ENCODE results near the gene ARAP3.

Gene ARAP3

GRCh38 chr5:141696431-141696830 is 14.4 kb upstream of the ARAP3 start:
- DNase-seq, result no peak

DNA sequence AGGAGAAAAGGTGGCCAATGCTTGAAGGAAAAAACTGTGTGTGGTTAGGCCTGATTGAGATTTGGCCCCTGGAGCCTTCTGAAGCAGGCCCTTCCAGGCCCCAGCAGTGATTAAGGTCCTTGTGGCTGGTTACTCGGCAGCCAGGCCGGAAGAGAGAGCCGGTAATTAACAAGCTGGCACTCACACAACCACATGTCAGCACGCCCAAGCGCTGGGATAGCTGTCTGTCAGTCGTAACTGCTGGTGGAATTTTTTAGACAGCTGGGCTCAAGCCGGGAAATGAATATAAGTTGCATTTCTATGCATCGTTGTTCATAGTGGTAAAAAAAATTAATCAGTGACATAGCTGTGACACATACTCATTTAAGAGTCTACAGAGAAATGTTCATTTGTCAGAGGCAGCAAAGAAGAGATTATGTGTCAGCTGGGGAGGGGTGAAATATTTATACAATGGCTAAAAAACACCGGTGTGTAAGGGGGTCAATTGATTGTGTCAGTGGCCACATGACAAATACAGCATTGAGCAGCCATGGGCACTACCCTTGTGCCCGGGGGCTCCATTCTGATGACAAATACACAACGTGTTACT is 13.7 kb upstream of the ARAP3 start:
- DNase-seq, result no peak

GRCh38 chr5:141694479-141694878 is 12.4 kb upstream of the ARAP3 start:
- no peak for DNase-seq

DNA sequence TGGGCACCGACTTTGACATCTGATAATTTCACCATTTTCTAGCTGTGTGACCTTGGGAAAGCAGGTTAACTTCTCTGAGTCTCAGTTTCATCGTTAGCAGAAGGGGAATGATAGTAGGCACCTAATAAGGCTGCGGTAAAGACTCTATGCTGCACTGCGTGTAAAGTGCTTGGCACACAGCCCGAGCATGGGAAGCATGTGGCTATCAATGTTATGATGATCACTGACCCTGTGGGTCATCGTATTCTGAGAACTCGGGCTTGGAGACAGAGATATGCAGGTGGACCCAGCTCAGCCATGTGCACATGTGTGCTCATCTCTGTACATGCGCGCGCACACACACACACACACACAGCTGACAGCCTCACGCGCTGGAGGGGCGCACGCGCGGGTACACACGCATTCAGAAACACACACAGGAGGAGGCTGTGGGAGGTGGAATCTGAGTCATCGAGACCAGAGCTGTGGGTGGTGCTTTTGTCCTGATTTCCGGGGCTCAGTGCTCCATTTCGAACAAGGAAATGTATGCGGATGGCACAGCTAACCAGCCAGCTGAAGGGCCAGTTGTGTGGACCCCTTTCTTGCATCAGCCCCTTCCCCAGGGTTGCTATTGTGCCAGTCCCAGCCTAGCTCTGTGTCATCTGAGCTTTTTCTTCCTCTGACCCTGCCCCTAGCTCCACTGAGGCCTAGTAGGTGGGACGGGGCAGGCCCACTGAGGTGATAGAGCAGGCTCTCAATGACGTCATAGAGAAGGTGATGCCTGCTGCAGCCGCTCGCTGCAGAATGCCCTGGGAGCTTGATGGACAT is 11.1 kb upstream of the ARAP3 start:
- DNase-seq, result no peak

GRCh38 chr5:141692533-141692888 is 10.5 kb upstream of the ARAP3 start:
- no peak for DNase-seq

- DNase-seq, result peak; percentile 26
Observed at GRCh38 chr5:141691867-141692532, 10.0 kb upstream of the ARAP3 start.

DNA sequence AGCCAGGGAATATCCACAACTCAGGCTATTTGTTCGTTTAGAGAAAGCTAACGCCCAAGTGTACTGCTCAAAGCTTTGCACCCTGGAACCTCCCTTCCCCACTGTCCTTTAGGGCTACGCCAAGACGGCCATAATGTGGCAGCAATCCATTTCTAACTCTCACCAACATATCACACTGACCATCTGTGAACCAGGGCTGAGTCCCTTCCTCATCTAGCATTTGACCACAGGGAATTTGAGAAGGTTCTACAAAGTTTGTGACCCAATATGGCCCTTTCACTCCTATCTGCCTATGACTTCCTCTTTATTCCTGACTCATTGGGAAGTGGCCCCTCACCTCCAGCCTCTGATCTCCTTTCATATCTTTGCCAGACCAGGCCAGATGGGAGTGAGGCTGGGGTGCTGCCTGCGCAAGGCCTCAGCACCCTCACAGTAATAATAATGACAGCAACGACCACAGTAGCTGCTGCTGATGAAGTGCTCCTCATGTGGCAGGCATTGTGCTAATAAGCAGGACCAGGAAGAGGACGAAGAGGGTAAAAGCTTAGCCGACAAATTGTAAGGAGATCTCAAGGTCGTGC is 9.3 kb upstream of the ARAP3 start:
- DNase-seq, result no peak

GRCh38 chr5:141686648-141687416 is 4.8 kb upstream of the ARAP3 start:
- DNase-seq, result no peak

GRCh38 chr5:141685591-141685990 is 3.6 kb upstream of the ARAP3 start:
- no peak for DNase-seq

DNA sequence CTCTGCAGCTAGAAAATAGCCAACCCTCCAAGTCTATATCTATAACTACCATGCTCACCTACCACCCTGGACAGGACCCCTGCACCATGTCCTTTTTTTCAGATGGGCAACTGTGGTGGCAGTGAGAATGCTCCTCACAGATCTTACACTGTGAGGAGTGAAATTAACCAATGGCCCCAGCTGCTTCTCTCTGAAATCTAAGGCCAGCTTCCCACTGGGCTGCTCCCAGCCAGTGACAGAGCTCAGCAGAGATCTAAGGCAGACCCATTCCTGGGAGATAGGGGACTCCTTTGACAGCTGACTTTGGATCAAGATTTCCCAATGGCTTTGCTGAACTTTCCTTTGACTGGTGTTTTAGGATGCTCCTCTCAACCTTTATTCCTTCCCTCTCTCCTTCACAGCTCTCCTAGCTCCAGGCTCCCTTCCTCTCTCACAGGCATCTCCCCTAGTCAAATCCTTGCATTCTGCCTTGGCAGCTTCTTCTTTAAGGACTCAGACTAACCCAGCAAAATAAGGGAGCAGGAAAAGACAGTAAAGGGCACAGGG is 1.6 kb upstream of the ARAP3 start:
- DNase-seq, result no peak

DNA sequence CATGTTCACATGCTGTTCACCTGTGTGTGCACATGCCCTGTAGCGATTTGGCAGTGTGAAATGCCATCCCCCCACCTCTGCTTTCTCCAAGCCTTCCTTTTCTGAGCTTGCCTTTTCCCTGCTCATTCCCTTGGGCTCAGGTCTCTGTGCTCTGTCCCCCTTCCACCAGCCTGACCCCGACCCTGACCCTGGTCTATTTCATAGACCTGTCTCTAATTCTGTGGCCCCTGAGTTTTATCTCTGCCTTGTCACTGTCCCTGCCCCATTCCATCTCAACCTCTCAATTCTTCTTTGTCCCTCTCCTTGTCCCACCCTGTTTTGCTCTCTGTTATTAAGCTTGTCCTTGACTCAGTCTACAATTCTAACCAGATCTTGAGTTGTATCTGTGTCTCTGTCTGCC is 735 bp downstream of the ARAP3 start:
- no peak for DNase-seq

DNA sequence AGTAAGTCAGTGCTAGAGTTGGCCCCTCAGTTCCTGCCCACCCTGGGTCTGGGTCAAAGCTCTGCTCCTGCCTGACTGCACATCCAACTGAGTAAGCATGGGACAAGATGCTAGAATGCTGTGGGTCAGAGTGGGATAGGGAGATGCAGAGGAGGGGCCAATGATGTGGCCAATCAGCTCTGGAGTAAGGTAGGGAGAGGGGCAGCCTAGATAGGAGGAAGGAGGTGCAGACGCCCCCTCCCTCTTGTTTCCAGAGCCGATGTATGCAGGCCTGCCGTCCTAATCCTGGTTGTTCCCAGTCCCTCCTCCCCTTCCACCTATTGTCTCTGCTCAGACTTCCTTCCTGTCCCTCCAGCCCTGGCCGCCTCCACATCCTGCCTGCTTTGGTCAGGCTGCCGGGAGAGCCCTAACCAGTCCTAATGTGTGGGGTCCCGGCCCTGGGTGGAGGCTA is 1.3 kb downstream of the ARAP3 start:
- no peak for DNase-seq

DNA sequence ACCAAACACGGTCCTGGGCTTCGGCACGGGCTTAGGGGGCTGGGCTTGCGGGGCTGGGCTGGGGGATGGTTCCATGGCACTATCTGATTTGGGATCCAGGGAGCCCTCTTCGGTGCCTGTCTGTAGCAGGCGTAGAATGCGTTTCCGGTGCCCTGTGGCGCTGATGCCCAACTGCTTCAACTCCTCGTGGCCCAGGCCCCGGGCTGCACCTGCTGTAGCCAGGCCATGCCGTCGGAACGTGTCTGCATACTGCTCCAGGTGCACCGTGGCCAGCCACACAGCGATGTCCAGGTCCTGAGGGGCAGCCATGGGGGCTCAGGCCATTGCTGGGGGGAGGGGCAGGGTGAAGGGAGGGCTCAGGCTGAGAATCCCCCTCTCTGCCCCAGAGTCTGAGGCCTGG is 1.9 kb downstream of the ARAP3 start:
- DNase-seq, result no peak

DNA sequence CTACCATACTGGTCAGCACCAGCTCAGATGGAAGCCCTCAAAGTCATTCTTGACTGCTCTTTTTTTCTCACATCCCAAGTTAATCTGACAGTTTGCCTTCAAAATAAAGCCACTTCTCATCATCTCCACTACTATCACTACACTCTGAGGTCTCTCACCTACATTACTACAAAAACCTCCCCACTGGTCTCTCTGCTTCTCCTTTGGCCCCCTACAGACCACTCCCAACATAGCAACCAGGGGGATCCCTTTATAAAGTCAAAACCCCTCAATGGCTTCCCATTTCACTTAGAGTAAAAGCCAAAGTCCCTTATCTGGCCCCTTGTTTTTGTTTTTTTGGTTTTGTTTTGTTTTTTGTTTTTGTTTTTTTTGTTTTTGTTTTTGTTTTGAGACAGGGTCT is 4.6 kb downstream of the ARAP3 start:
- DNase-seq, result no peak

DNA sequence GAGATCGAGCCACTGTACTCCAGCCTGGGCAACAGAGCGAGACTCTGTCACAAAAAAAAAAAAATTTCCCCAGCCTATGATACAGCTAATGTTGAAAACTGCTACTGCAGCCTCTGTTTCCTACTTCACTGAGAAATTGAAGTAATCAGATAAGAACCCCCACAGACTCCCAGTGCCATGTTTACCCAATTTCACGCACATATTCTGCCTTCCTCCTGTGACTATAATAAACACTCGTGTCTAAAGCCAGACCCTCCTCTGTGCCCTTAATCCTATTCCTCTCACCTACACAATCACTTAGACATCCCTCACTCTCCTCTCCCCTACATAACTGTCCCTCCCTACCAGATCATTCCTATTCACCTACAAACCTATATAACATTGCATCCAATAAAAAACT is 6.4 kb downstream of the ARAP3 start:
- DNase-seq, result no peak

DNA sequence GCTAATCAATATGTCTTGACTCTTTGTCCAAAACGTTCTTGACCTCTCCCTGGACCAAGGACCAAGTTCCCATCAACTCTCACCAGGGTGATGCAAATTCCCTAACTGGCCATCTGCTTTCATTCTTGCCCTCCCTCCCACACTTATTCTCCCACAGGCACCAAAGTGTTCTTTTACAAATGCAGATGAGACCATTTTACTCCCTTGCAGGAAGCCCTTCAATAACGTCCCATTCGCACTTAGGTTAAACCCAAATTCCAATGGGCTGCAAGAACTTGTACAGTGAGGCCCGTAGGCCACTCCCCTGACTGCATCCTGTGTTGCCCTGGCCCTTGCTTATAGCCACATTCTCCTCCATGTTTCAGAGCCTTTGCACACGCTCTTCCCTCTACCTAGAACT is 7.3 kb downstream of the ARAP3 start:
- DNase-seq, result no peak

DNA sequence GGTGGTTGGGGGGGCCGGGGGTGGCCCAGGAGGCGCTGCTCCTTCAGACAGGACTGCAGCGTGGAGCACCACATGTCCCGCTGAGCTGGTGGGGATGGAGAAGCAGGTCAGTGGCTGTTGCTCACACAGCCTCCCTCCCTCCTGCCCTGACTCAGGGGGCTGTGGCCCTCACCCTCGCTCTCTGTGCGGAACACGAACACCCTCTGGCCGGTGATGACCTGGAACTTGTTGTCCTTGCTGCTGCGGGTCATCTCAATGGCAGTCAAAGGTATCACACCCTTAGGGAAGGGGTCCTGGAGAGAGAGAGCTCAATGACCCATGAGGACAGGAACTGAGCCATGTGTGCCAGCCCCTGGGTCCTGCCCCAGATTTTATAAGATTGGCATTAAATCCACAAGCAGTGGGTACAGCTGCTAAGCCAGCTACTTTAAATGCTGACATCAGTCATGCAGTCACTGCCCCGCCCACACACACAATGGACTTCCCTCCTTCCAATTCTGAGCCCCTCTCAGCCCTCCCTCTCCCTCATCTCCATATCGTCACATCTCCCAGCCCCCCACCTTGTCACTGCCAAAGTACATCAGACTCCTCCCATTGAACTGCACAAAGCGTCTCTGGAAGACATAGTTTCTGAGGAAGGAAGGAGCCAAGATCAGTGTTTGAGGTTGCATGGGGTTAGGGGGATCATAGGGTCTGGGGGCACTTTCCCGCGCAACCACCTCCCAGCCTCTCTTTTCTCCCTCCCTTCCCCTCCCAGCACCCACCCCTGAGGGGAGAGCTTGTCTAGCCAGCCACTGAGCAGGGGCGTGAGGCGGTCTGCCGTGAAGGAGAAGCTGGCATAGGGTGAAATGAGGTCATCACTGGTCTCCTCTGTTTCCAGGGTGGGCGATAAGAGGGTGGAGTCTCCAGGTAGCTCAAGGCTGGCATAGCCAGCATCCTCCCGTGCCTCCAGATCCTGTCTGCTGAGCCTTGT is 8.9 kb downstream of the ARAP3 start:
- peak; percentile 4 for DNase-seq

DNA sequence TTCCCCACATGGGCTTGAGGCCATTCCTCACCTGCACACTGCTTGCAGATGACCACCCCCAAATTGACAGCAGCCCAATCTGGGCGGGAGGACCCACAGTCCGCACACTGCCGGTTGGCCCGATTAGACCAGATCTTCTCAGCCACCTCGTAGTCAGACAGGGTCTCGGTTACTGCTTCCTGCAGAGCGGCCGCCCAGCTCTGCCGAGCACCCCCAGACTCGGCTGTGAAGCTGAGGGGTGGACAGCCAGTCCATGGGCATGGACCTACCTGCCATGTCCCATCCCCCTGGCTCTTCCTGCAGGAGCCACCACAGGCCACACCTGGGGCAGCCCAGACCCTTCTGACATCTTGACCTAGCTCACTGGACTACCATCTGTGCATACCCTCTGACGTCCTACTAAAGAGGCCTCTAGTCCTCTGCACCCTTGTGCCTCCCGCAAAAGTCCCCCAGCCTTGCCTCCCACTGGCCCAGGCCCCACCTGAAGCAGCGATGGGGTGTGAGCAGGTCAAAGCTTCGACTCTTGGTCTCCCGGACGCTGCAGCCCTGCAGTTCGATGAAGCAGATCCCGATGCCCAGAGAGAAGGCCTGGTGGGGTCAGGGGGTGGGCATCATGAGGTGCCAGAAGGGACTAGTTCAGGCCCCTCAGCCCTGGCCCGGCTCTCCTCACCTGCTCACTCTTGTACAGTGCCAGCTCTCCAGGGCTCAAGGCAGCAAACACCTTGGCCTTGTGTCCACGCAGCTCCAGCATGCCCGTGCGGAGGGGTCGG is 9.8 kb downstream of the ARAP3 start:
- no peak for DNase-seq

- DNase-seq, result no peak
Observed at GRCh38 chr5:141669520-141669919, 12.5 kb downstream of the ARAP3 start.

DNA sequence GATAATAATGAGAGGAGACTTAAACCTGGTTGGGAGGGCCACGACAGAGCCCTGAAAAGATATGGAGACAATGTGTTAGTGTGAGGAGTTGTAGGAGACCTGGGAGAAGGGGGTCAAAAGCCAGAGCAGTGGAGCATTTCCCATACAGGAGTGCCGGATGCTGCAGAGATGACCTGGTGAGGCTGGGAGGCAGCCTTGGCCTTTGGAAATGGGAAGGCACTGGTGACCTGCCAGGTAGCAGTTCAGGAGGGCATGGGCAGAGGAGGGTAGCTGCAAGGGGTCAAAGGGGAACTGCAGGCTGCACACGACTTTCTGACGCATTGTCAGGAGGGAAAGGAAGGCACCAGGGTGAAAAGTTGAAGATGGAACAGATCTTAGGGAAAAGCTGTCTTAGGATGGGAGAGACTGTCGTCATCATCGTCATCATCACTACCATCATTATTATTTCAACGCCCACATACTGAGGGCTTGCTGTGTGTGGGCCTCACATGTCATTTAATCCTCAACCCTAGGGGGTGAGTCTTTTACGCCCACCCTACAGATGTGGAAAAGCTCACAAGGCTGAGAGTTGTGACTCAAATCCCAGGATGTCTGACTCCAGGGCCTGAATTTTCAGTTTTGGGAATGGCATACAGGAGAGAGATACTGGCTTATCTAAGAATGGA is 13.3 kb downstream of the ARAP3 start:
- DNase-seq, result no peak

All from NCI-H1092 (cell line).